HepG2 (cell line): ENCODE data around the gene COLGALT1.

Source experiments
- IRX3 ChIP-seq: sonication (generic); formaldehyde crosslinking; IDR thresholded peaks from 2 replicates; pipeline ENCODE4 v1.8.1; 2023; ENCODE audit warnings: mild to moderate bottlenecking, low read depth, missing genetic modification reagents, borderline replicate concordance
- ZSCAN21 ChIP-seq: sonication (generic); formaldehyde crosslinking; IDR thresholded peaks from 2 replicates; pipeline ENCODE4 v1.8.0; 2022; ENCODE audit warnings: mild to moderate bottlenecking, missing genetic modification reagents, moderate library complexity, borderline replicate concordance
- TF ChIP-seq, protein P1 (sequence below): sonication (generic); formaldehyde crosslinking; IDR thresholded peaks from 2 replicates; pipeline ENCODE4 v1.4.0; 2020; ENCODE audit warnings: missing genetic modification reagents
- TF ChIP-seq, protein P2 (sequence below): sonication (generic); formaldehyde crosslinking; IDR thresholded peaks from 2 replicates; pipeline ENCODE4 v1.5.0; 2020; ENCODE audit warnings: mild to moderate bottlenecking, missing genetic modification reagents, moderate library complexity

- TF ChIP-seq ZSCAN21 (CRISPR knock-in tag) (no peak), IRX3 (CRISPR knock-in tag) (no peak)
- TF ChIP-seq, protein P1, sequence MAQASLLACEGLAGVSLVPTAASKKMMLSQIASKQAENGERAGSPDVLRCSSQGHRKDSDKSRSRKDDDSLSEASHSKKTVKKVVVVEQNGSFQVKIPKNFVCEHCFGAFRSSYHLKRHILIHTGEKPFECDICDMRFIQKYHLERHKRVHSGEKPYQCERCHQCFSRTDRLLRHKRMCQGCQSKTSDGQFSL (CRISPR knock-in tag) = no peak
- TF ChIP-seq, protein P2, sequence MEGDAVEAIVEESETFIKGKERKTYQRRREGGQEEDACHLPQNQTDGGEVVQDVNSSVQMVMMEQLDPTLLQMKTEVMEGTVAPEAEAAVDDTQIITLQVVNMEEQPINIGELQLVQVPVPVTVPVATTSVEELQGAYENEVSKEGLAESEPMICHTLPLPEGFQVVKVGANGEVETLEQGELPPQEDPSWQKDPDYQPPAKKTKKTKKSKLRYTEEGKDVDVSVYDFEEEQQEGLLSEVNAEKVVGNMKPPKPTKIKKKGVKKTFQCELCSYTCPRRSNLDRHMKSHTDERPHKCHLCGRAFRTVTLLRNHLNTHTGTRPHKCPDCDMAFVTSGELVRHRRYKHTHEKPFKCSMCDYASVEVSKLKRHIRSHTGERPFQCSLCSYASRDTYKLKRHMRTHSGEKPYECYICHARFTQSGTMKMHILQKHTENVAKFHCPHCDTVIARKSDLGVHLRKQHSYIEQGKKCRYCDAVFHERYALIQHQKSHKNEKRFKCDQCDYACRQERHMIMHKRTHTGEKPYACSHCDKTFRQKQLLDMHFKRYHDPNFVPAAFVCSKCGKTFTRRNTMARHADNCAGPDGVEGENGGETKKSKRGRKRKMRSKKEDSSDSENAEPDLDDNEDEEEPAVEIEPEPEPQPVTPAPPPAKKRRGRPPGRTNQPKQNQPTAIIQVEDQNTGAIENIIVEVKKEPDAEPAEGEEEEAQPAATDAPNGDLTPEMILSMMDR = no peak
These were observed 48.7 kb upstream of the COLGALT1 start for GRCh38 chr19:17506745-17507144.
